ENCODE results near the gene IGF1R.

Gene IGF1R

DNA sequence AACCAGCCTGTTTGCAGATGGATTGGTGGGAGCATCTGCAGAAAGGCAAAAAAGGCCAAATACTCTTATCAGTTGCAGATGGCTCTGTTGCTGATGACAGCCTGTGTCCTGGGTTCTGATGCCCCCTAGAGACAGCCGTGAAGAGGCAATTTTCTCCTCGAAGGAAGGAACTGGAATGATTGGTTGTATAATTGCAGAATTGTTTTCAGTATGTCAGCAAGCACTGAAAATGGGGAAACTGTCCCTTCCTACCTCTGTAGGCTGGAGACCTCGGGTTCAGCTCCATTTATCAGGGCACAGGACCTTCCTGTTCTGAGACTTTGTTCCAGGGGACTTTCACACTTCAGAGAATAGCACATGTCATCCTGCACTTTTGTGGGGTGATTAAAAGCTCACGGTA lies 256.2 kb downstream of the IGF1R start:
- Mint-ChIP-seq H3K27ac (no peak overlapping the region), H3K9me3 (no peaks in the 10 kb centered on the region), H3K4me3 (no peak overlapping the region), H3K4me1 (peaks cover 12% of the 10 kb centered on the region), H3K36me3 (peaks cover 10% of the 10 kb centered on the region)
- no peak for DNase-seq (ENCODE audit: low spot score in 2 of 2)
- ATAC-seq, result no peak

DNA sequence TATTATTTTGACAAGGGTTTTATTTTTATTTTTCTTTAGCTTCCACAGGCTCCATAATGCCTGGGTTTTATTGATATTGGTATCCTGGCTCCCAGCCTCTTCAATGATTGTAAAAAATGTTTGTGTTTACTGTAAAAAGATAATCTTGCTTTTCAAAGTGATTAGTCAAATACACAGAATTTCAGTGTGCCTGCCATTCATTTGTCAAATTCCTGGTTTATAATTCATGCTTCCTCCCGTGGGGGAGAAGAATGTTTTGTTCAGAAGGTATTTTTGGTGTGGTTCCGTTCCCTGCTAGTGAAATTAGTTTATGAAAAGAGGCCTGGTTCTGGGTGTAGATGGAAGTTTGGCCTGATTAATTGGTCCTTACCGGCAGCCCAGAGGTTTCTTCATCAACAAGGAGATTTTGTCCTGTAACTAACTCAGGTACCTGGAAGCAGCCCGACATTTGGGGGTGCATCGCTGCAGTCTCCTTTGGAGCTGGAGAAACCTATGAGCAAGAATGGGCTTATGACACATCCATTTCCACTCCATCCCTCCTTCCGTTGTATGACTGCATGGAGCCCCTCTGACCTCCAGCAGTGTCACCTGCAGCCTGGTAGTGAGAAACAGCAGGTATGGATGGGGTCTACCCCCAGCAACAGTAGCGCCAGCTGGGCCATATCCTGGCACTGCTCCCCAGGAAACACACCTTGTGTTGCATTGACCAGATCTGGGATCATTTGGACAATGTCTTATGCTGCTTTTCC lies 257.8 kb downstream of the IGF1R start:
- H3K27ac Mint-ChIP-seq, result no peak overlapping the region
- no peak for ATAC-seq
- peaks cover 12% of the 10 kb centered on the region for H3K36me3 Mint-ChIP-seq
- H3K4me3 Mint-ChIP-seq, result no peak overlapping the region
- peaks cover 12% of the 10 kb centered on the region for H3K4me1 Mint-ChIP-seq
- DNase-seq (ENCODE audit: low spot score in 2 of 2), result no peak
- no peaks in the 10 kb centered on the region for H3K9me3 Mint-ChIP-seq

DNA sequence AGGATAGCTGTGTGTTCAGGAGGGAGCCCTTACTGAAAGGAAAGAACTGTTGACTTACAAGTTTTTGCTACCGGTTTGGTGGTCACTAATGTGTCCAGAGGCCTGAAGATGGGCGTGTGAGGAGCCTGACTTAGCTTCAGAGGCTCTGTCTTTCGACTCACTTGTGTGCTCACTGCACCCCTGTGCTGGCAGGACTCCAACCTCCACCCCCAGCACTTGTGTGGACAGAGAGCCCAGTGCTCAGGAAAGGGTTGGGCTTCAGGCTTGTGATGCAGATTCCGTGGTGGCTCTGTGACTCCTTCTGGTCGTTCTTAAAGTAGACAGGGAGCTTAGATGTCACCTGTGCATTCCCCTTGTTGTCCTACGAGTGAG lies 258.4 kb downstream of the IGF1R start:
- H3K4me3 Mint-ChIP-seq, result no peak overlapping the region
- H3K27ac Mint-ChIP-seq, result no peak overlapping the region
- DNase-seq (ENCODE audit: low spot score in 2 of 2) (no peak), ATAC-seq (no peak)
- peaks cover 12% of the 10 kb centered on the region for H3K36me3 Mint-ChIP-seq
- H3K9me3 Mint-ChIP-seq, result no peaks in the 10 kb centered on the region
- peaks cover 6% of the 10 kb centered on the region for H3K4me1 Mint-ChIP-seq

DNA sequence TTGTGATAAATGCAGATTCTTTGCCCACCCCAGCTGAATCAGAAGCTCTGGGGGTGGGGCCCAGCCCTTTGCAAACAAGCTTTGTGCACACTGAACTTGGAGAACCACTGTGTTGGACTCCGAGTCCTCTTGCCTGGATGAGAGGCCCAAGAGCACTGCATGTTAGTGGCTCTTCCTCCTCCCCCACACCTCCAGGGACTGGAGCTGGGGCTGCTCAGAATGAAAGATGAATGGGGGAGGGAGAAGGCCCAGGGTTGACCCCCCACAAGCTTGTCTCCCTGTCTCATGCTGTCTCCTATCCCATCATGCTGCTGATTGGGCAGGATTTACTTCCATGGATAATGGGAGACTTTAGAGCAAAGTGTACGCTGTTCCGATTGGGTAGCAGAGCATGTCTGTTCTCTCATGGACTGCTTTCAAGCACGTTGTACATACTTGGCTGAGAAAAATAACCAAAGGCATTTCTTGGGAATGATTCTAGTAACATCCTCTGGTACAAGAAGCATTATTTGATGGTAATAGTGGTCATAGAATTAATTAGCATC lies 259.7 kb downstream of the IGF1R start:
- DNase-seq (ENCODE audit: low spot score in 2 of 2) (no peak), ATAC-seq (no peak)
- no peak overlapping the region for H3K27ac Mint-ChIP-seq
- H3K4me1 Mint-ChIP-seq, result peaks cover 6% of the 10 kb centered on the region
- H3K9me3 Mint-ChIP-seq, result no peaks in the 10 kb centered on the region
- H3K4me3 Mint-ChIP-seq, result no peak overlapping the region
- H3K36me3 Mint-ChIP-seq, result peaks cover 12% of the 10 kb centered on the region

DNA sequence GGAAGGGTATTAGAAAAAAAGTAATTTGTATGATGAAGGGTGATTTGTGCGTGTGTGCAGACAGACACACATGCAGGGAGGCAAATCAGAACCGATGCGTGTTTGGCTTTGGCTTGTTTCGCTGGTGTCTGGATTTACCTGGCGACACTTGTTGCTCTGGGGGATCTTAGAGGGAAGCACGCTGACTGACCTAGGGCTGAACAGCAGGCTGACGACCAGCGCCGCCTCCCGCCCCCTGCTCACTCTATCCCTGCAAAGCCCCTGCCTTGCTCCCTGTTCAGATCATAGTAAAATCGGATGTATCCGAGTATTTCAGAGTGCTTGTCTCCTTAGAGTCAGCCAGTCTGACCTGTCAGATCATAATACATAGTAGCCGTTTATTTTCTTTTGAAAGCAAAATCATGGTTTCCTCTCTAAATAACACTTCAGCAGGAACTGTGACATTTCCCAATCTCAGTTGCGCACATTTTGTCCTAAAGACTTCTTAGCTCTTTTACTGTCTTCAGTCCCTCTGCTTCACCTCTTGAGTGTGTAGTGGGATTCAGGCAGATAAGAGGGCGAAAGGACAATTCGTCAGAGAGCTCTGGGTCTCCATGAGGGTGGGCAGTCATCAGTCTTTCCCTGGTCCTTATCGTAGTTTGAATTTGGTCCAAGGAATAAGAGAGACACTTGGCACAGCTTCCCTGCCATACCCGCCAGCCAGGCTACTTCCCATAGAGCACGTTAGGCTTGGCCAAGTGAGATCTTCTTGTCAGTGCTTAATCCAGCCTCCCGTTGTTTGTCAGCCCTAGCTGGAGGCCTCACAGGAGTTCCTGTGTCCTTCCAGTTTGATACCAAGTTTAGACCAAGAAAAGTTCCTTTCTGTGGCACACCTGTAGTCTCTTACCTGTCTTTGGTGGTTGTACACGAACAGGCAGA lies 261.9 kb downstream of the IGF1R start:
- Mint-ChIP-seq H3K9me3 (no peaks in the 10 kb centered on the region), H3K27ac (no peak overlapping the region), H3K4me3 (no peak overlapping the region), H3K4me1 (peaks cover 2% of the 10 kb centered on the region), H3K36me3 (peaks cover 12% of the 10 kb centered on the region)
- ATAC-seq (no peak), DNase-seq (ENCODE audit: low spot score in 2 of 2) (no peak)

DNA sequence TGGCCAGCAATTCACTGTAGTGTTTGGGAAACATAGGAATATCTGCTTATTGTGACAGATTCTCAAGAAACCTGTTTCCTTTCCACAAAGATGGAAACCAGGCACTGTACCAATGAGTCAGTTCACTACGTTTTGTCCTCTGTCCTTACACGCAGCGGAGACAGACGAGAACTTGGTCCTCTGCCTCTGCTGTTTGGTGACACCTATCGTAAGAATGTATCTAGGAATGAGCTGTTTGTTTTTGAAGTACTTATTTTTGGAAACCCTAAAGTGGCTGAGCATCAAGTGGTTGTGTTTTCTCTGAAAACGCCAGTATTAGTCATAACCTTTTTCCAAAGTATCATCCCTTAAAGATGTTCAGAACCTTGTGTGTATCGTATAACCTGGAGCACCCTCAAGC lies 266.3 kb downstream of the IGF1R start:
- Mint-ChIP-seq H3K27ac (no peak overlapping the region), H3K4me3 (no peak overlapping the region), H3K36me3 (peaks cover 6% of the 10 kb centered on the region), H3K9me3 (no peaks in the 10 kb centered on the region), H3K4me1 (peaks cover 5% of the 10 kb centered on the region)
- ATAC-seq (no peak), DNase-seq (ENCODE audit: low spot score in 2 of 2) (no peak)

DNA sequence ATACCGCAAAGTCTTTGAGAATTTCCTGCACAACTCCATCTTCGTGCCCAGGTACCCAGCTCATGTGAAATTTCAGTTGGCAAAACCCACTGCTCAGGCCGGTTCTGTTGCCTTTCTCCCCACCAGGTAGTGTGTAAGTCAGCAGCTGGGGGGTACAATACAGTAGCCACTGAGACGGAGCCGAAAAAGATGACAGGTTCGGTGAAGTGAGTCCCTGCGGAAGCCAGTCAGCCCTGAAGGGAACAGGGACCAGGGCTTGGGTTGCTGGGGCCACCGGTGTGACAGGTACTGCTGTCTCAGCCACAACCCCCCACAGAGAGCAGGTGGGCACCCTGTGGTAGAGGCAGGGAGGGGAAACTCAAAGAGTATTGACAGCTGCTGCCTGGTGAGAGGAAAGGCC lies 268.5 kb downstream of the IGF1R start:
- H3K4me1 Mint-ChIP-seq, result peaks cover 5% of the 10 kb centered on the region
- H3K27ac Mint-ChIP-seq, result no peak overlapping the region
- ATAC-seq, result no peak
- H3K36me3 Mint-ChIP-seq, result peaks cover 5% of the 10 kb centered on the region
- DNase-seq (ENCODE audit: low spot score in 2 of 2), result no peak
- H3K9me3 Mint-ChIP-seq, result no peaks in the 10 kb centered on the region
- H3K4me3 Mint-ChIP-seq, result no peak overlapping the region

DNA sequence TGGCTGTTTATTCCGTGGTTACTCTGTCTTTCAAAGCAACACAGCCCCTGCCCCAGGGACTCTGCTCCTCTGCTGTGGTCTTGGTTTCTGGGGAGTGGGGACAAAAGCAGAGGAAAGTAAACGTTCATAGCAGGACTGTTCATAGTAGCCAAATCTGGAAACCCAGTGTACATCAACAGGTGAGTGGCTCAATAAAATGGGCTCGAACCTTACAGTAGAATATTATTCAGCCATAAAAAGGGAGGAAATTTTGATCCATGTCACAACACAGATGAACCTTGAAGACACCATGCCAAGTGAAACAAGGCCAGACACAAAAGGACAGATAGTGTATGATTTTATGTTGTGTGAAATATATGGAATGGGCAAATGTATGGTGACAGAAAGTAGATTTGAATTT lies 269.1 kb downstream of the IGF1R start:
- Mint-ChIP-seq H3K9me3 (no peaks in the 10 kb centered on the region), H3K27ac (no peak overlapping the region), H3K4me3 (no peak overlapping the region), H3K4me1 (peaks cover 5% of the 10 kb centered on the region), H3K36me3 (peaks cover 6% of the 10 kb centered on the region)
- ATAC-seq (no peak), DNase-seq (ENCODE audit: low spot score in 2 of 2) (no peak)

DNA sequence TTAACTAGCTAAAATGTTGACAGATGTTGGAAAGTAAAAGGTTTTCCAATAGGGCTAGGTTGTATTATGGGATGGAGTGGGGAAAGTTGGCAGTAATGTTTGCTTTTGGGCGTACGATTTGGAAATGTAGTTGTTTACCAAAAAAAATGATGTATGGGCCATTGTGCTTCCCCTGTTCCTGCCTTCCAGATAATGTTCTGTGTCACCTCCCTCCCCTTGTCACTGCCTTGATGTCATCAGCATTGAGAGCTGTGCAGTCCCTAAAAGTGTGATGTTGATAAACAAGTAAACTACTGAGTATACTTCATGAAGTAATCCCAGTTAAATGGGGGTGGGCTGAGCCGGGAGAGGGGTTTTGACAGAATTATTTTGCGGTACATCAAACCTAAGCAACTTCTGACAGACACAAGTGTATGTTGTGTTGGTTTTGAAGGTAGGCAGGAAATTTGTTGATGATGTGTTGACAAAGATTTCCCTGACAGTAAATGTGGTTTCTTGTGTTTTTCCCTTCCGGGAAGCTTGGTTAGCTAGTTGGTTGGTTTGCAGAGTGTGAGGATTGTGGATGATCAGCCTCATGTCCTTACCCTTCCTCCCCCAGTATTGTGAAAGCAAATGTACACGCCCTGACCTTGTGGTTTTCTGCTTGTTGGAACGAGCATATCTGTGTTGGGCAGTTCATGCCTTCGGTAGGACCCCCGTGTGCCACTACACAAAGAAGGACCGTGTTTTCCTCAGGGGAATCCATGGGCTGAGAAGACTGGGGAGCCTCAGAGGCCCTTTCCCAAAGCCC lies 271.9 kb downstream of the IGF1R start:
- H3K4me1 Mint-ChIP-seq, result peaks cover 3% of the 10 kb centered on the region
- H3K27ac Mint-ChIP-seq, result no peak overlapping the region
- DNase-seq (ENCODE audit: low spot score in 2 of 2) (no peak), ATAC-seq (no peak)
- H3K9me3 Mint-ChIP-seq, result no peaks in the 10 kb centered on the region
- peaks cover 21% of the 10 kb centered on the region for H3K36me3 Mint-ChIP-seq
- no peak overlapping the region for H3K4me3 Mint-ChIP-seq

DNA sequence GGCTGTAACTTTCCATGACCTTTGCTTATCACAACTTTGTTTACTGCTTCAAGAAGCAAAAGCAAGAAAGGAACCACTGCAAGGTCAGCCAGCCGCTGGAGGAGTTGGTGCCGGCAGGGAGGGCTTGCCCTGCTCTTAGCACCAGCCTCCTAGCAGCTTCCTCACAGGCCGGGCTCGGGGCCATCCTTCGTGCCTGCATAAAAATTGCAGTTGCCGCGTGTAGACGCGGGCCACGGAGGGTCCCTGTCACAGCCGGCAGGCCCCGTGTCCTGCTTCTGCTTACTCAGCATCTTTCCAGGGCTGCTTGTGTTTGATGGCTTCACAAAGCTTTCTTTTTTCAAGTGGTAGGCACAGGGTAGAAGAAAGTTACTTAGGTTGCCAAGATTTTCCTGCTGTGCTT lies 274.8 kb downstream of the IGF1R start:
- Mint-ChIP-seq H3K4me3 (no peak overlapping the region), H3K9me3 (no peaks in the 10 kb centered on the region), H3K4me1 (no peaks in the 10 kb centered on the region), H3K27ac (no peak overlapping the region), H3K36me3 (peaks cover 16% of the 10 kb centered on the region)
- DNase-seq (ENCODE audit: low spot score in 2 of 2) (no peak), ATAC-seq (no peak)

DNA sequence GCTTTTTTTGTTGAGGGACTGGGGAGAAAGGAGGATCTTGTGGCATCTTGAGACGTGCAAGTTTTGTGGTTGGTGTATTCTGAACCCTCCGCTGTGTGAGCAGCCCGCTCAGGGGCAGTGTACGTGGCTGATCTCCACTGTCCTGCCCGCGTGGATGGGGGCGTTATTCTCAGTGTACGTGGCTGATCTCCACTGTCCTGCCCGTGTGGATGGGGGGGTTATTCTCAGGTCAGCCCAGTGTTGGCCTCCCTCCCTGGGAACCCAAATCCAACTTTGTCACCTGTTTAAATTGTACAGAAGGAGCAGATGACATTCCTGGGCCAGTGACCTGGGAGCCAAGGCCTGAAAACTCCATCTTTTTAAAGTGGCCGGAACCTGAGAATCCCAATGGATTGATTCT lies 275.2 kb downstream of the IGF1R start:
- Mint-ChIP-seq H3K36me3 (peaks cover 16% of the 10 kb centered on the region), H3K27ac (no peak overlapping the region), H3K4me3 (no peak overlapping the region), H3K4me1 (no peaks in the 10 kb centered on the region), H3K9me3 (no peaks in the 10 kb centered on the region)
- ATAC-seq (no peak), DNase-seq (ENCODE audit: low spot score in 2 of 2) (no peak)

DNA sequence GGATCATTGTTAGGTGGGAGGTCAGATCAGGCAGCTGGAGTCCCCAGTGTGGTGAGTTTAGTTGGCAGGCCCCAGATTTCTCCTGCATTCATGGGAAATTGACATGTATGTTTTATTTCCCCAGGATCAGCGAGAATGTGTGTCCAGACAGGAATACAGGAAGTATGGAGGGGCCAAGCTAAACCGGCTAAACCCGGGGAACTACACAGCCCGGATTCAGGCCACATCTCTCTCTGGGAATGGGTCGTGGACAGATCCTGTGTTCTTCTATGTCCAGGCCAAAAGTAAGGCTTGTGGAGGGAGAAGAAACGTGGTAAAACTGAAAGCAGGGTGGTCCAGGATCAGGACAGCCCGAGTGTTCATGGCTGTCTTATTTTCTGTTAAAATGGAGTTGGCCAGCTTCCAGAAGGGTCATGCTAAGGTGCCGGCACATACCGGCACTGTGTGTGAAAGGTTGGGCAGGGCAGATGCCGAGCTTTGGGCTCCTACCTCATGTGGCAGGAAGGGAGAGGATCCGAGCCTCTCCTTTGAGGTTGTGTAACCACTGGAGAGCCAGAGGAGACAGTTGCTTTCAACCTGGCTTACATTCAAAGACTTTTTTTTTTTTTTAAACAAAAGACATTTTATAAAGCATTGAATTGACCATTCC lies 276.2 kb downstream of the IGF1R start:
- Mint-ChIP-seq H3K4me1 (no peaks in the 10 kb centered on the region), H3K9me3 (no peaks in the 10 kb centered on the region), H3K4me3 (no peak overlapping the region), H3K36me3 (peaks cover 16% of the 10 kb centered on the region), H3K27ac (no peak overlapping the region)
- ATAC-seq (no peak), DNase-seq (ENCODE audit: low spot score in 2 of 2) (no peak)

DNA sequence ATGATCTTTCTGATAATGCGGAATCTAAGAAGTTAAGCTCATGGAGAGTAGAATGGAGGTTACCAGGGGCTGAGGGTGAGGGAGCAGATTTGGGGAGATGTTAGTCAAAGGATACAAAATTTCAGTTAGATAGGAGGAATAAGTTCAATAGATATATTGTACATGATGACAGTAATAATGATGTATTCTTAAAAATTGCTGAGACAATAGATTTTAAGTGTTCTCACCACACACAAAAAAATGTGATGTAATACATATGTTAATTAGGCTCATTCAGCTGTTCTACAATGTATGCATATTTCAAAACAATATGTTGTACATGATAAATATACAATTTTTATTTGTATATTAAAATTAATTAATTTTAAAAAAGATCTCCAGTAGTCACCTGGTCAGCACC lies 277.9 kb downstream of the IGF1R start:
- DNase-seq (ENCODE audit: low spot score in 2 of 2) (no peak), ATAC-seq (no peak)
- Mint-ChIP-seq H3K4me1 (no peaks in the 10 kb centered on the region), H3K27ac (no peak overlapping the region), H3K4me3 (no peak overlapping the region), H3K36me3 (peaks cover 27% of the 10 kb centered on the region), H3K9me3 (no peaks in the 10 kb centered on the region)

DNA sequence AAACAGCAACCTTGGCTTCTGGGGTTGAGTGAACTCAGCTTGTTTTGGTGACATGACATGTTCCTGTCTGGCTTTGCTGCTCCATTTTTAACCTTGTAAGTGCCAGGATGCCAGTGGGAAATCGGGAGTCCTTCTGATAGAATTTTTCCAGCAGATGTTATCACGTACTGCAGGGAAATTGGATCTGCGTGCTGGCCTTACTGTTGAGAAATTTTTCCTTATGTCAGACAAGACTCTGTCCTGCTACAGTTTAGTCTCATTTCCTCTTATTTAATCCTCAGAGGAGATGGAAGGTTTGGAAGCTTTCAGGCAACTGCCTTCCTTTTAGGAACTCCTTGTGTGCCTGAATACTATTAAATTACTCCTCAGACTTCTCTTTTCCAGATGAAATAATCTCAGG lies 278.7 kb downstream of the IGF1R start:
- DNase-seq (ENCODE audit: low spot score in 2 of 2) (no peak), ATAC-seq (no peak)
- no peaks in the 10 kb centered on the region for H3K4me1 Mint-ChIP-seq
- no peaks in the 10 kb centered on the region for H3K9me3 Mint-ChIP-seq
- no peak overlapping the region for H3K4me3 Mint-ChIP-seq
- H3K27ac Mint-ChIP-seq, result no peak overlapping the region
- H3K36me3 Mint-ChIP-seq, result peaks cover 27% of the 10 kb centered on the region

DNA sequence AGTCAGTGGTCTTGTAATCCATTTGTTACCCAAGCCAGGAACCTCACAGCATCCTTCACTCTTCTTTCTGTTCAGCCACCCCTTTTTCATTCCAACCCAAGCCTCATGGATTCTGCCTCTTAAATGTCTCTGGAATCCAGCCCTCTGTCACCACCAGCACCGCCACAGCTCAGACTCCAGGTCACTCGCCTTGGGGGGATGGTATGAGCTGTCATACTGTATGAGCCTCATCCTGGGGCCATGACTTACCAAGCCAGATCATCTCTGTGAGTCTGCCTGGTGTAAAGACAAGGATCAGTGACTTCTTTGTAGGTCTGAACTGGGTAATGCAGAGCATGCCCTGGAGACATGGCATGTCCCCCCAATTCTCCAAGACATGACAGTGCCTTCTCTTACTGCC lies 279.7 kb downstream of the IGF1R start:
- no peaks in the 10 kb centered on the region for H3K9me3 Mint-ChIP-seq
- DNase-seq (ENCODE audit: low spot score in 2 of 2) (no peak), ATAC-seq (no peak)
- H3K4me1 Mint-ChIP-seq, result no peaks in the 10 kb centered on the region
- H3K27ac Mint-ChIP-seq, result no peak overlapping the region
- peaks cover 22% of the 10 kb centered on the region for H3K36me3 Mint-ChIP-seq
- no peak overlapping the region for H3K4me3 Mint-ChIP-seq
